ENCODE data around the gene ATP8A2. TPM values are rescaled to one million over a fixed set of nuclear protein-coding genes. Genes with fewer than 3 reads are reported as not detected.

ATP8A2 gene
- total and polyA plus RNA-seq, 3 donors from 2014 or later, result 14.2 to 38.3 (median 16.5) TPM

DNA sequence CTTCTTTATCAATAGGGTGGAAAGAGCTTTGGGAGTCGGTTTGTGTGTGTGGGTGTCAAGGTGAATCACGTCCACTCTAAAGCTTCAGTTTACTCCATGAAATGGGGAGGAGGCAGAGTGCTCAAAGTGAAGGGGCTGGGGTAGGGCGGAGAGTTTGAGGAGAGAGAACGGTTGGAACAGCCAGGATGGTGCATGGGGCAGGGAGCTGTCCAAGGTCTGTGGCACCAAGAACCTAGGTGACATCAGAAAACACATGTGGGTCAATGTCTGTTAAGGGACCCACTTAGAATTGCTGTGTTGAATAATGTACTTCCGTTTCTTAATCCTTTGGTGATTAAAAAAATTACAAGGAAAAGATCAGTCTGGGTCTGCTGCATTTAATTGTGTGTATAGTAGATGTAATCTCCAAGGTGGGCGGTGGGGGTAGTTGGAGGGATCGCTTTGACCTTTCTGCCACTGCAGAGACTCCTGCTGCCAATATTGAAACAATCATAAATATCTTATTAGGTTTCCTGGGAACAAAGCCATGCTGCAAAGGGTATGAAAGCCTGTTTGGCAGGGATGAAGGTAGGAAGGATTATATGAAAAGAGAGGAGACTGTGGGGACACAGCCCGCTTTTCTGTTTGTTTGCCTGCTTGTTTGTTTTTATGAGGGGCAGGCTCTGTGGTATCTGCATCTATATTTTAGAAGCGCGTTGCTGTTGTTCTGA is 122.3 kb downstream of the ATP8A2 start:
- Histone ChIP-seq H3K27me3 (no peaks in the 10 kb centered on the region), H3K36me3 (ENCODE audit: low read depth, missing control alignments) (no peaks in the 10 kb centered on the region), H3K4me3 (no peak overlapping the region), H3K9me3 (no peaks in the 10 kb centered on the region), H3K27ac (no peak overlapping the region), H3K4me1 (no peaks in the 10 kb centered on the region)
- WGBS, 2 donors, result 69 to 73% methylated on average over 10 of the region's 10 CpGs
- no peak for DNase-seq
- intact Hi-C loops (cut with DNase I; ENCODE audit: low total_unique reads), result no loop called here
- no peak for TF ChIP-seq POLR2A (IDR thresholded peaks at IDR 0.05)
- TF ChIP-seq CTCF (IDR thresholded peaks at IDR 0.05), result no peak

- Histone ChIP-seq H3K9me3 (no peaks in the 10 kb centered on the region), H3K4me3 (no peak overlapping the region), H3K27me3 (no peaks in the 10 kb centered on the region), H3K36me3 (ENCODE audit: low read depth, missing control alignments) (no peaks in the 10 kb centered on the region), H3K27ac (no peak overlapping the region), H3K4me1 (no peaks in the 10 kb centered on the region)
- 62 to 67% methylated on average over 9 of the region's 9 CpGs for WGBS, 2 donors
- no peak for DNase-seq
- TF ChIP-seq POLR2A (IDR thresholded peaks at IDR 0.05), result no peak
- TF ChIP-seq CTCF (IDR thresholded peaks at IDR 0.05), result no peak
- intact Hi-C loops (cut with DNase I; ENCODE audit: low total_unique reads), result no loop called here
Observed at GRCh38 chr13:25494698-25495411, 123.1 kb downstream of the ATP8A2 start.

- Histone ChIP-seq H3K36me3 (ENCODE audit: low read depth, missing control alignments) (no peaks in the 10 kb centered on the region), H3K27ac (no peak overlapping the region), H3K4me1 (no peaks in the 10 kb centered on the region), H3K27me3 (no peaks in the 10 kb centered on the region), H3K9me3 (no peaks in the 10 kb centered on the region), H3K4me3 (no peak overlapping the region)
- WGBS, 2 donors, result 73 to 79% methylated on average over 3 of the region's 3 CpGs
- TF ChIP-seq POLR2A (IDR thresholded peaks at IDR 0.05) (no peak), CTCF (IDR thresholded peaks at IDR 0.05) (no peak)
- no peak for DNase-seq
- intact Hi-C loops (cut with DNase I; ENCODE audit: low total_unique reads), result no loop called here
Observed at GRCh38 chr13:25501231-25501630, 129.5 kb downstream of the ATP8A2 start.

DNA sequence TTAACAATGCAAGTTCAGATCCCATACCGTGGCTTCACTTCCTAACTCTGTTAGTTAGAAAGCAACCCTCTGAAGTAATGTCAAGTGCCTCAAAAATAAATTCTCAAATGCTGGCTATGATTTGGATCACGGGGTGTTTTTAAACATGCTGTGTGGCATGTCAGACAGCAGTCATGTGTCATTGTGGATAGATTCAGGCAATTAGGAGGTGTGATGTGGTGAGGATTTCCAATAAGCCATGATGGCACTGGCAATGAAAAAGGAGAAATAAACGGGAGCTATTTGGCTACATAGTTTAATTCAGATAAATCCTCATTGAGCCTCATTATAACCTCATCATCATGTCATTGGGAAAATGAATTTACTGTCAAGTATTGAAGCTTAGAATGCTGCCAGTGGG is 130.3 kb downstream of the ATP8A2 start:
- no peak for TF ChIP-seq CTCF (IDR thresholded peaks at IDR 0.05)
- no peak for TF ChIP-seq POLR2A (IDR thresholded peaks at IDR 0.05)
- Histone ChIP-seq H3K36me3 (ENCODE audit: low read depth, missing control alignments) (no peaks in the 10 kb centered on the region), H3K27ac (no peak overlapping the region), H3K4me3 (no peak overlapping the region), H3K9me3 (no peaks in the 10 kb centered on the region), H3K4me1 (no peaks in the 10 kb centered on the region), H3K27me3 (no peaks in the 10 kb centered on the region)
- intact Hi-C loops (cut with DNase I; ENCODE audit: low total_unique reads), result no loop called here
- 79 to 82% methylated on average over 3 of the region's 3 CpGs for WGBS, 2 donors
- DNase-seq, result no peak

All from testis (tissue), 3 donors.